ENCODE results near the gene ZNF592. TPM values are rescaled to one million over a fixed set of nuclear protein-coding genes. Genes with fewer than 3 reads are reported as not detected.

Gene ZNF592
- total RNA-seq, 3 donors from 2014 or later: 29.4 to 35.3 (median 33.4) TPM

- ATAC-seq: no peak
- Histone ChIP-seq H3K4me1 (ENCODE audit: low read depth) (peaks cover 31% of the 10 kb centered on the region), H3K36me3 (ENCODE audit: low read depth) (no peaks in the 10 kb centered on the region), H3K9me3 (no peaks in the 10 kb centered on the region), H3K4me3 (no peak overlapping the region)
- no peak for DNase-seq
- TF ChIP-seq CTCF (IDR thresholded peaks at IDR 0.05): no peak
- intact Hi-C loops (cut with DNase I, micrococcal nuclease): no loop called here
Observed at GRCh38 chr15:84764989-84765388, 16.6 kb downstream of the ZNF592 start.

DNA sequence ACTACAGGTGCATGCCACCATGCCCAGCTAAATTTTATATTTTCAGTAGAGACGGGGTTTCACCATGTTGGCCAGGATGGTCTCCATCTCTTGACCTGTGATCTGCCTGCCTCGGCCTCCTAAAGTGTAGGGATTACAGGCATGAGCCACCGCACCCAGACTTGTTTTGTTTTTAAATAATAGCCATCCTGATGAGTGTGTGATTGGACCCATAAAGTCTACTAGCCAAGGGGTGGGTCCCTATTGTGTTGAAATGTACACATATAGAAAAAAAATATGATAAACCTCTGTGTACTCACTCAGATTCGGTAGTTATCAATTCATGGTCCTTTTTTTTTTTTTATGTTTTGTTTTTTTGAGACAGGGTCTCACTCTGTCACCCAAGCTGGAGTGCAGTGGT, 17.3 kb downstream of the ZNF592 start:
- peaks cover 31% of the 10 kb centered on the region for H3K4me1 ChIP-seq (ENCODE audit: low read depth)
- no peaks in the 10 kb centered on the region for H3K9me3 ChIP-seq
- no peak overlapping the region for H3K4me3 ChIP-seq
- no peak for TF ChIP-seq CTCF (IDR thresholded peaks at IDR 0.05)
- DNase-seq (peak in 1 of 3 donors; percentile 35), ATAC-seq (peak; percentile 51)
- no peaks in the 10 kb centered on the region for H3K36me3 ChIP-seq (ENCODE audit: low read depth)
- intact Hi-C loops (cut with DNase I, micrococcal nuclease): no loop called here

DNA sequence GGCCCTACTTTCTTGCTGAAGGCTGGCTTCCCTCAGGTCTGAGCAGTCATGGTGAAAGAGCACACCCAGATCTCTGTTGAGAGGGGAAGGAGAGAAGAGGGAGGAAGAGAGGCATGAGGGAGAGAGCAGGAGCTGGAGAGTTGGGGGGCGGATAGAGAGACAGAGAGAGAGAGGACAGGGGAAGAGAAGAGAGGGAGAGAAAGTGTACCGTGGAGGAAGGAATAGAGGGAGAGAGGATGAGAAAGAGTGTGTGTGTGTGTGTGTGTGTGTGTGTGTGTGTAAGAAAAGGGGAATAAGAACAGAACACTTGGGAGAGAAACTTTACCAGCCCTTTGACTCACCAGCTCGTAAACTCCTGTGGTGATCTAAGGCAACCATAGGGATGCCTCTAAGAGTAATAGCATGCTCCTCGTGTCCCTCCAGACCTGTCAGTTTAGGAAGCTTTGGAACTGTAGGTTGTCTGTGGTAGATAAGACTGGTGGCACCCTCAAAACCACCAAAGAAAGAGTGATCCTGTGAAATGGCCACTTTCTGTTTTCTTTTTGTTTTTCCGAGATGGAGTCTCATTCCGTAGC, 18.2 kb downstream of the ZNF592 start:
- TF ChIP-seq CTCF (IDR thresholded peaks at IDR 0.05): no peak
- H3K4me1 ChIP-seq (ENCODE audit: low read depth): peaks cover 25% of the 10 kb centered on the region
- H3K9me3 ChIP-seq: no peaks in the 10 kb centered on the region
- ATAC-seq (peak; percentile 48), DNase-seq (no peak)
- intact Hi-C loops (cut with DNase I, micrococcal nuclease): no loop called here
- no peak overlapping the region for H3K4me3 ChIP-seq
- H3K36me3 ChIP-seq (ENCODE audit: low read depth): no peaks in the 10 kb centered on the region

DNA sequence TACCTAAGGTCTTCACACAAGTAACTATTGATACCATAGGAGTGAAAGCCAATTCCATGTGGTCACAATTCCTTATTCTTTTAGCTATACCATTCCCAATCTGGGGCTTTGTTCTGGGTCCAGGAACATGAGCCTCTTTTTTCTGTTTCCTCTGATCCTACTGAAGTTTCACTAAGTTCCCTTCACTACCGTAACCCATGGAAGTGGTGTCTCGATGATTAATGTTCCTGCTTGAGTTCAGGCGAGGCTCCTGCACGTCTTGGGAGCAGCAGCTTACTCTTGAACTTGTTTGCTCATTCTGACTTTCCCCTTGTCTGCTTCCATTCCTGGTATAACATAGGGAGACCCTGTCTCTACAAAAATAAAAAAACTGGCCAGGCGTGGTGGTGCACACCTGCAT, 23.6 kb downstream of the ZNF592 start:
- intact Hi-C loops (cut with DNase I, micrococcal nuclease): no loop called here
- no peak for DNase-seq
- Histone ChIP-seq H3K36me3 (ENCODE audit: low read depth) (no peaks in the 10 kb centered on the region), H3K9me3 (no peaks in the 10 kb centered on the region), H3K4me3 (no peak overlapping the region), H3K4me1 (ENCODE audit: low read depth) (no peaks in the 10 kb centered on the region)
- TF ChIP-seq CTCF (IDR thresholded peaks at IDR 0.05): no peak
- ATAC-seq: no peak

DNA sequence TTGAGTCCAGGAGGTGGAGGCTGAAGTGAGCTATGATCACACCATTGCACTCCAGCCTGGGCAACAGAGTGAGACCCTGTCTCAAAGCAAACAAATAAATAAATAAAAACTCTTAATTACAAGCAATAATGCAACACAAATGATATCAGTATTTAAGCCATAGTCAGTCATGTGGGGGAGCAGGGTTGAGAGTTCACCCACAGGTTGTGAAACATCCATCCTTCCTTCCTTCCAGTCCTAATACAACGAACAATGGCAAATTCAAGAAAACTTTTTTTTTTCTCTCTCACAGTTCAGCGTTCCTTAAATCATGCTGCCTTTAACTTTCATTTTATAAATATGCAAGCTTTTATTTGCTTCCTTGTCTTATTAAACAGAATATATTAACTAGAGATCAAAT, 24.1 kb downstream of the ZNF592 start:
- DNase-seq: no peak
- H3K36me3 ChIP-seq (ENCODE audit: low read depth): no peaks in the 10 kb centered on the region
- no peaks in the 10 kb centered on the region for H3K4me1 ChIP-seq (ENCODE audit: low read depth)
- no peaks in the 10 kb centered on the region for H3K9me3 ChIP-seq
- no peak overlapping the region for H3K4me3 ChIP-seq
- no peak for TF ChIP-seq CTCF (IDR thresholded peaks at IDR 0.05)
- intact Hi-C loops (cut with DNase I, micrococcal nuclease): no loop called here
- no peak for ATAC-seq

GRCh38 chr15:84773716-84774115, 25.3 kb downstream of the ZNF592 start:
- TF ChIP-seq CTCF (IDR thresholded peaks at IDR 0.05): no peak
- intact Hi-C loops (cut with DNase I, micrococcal nuclease): no loop called here
- H3K4me3 ChIP-seq: no peak overlapping the region
- ATAC-seq (peak; percentile 28), DNase-seq (no peak)
- H3K9me3 ChIP-seq: no peaks in the 10 kb centered on the region
- H3K4me1 ChIP-seq (ENCODE audit: low read depth): no peaks in the 10 kb centered on the region
- H3K36me3 ChIP-seq (ENCODE audit: low read depth): no peaks in the 10 kb centered on the region

Measured in mucosa of descending colon (tissue), 3 donors.